GM04503 (cell line): Measurements from ENCODE around the gene ATL2.
"Not testable (repeated sequence)": the region's sequence is repeated elsewhere in the genome, so short reads cannot be mapped to it uniquely, and the experiment has no call there.

Source experiments
- DNase-seq: peaks from one replicate; pipeline ENCODE4 v3.0.0-alpha.2; 2012; ENCODE audit warnings: low read depth

Gene ATL2

DNA sequence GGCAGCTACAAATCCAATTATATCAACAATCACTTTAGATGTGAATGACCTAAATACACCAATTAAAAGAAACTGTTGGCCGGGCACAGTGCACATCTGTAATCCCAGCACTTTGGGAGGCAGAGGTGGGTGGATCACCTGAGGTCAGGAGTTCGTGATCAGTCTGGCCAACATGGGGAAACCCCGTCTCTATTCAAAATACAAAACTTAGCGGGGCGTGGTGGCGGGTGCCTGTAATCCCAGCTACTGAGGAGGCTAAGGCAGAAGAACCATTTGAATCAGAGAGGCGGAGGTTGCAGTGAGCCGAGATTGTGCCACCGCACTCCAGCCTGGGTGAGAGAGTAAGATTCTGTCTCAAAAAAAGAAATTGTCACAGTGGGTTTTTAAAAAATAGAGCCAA, 49.5 kb downstream of the ATL2 start:
- DNase-seq: no peak

DNA sequence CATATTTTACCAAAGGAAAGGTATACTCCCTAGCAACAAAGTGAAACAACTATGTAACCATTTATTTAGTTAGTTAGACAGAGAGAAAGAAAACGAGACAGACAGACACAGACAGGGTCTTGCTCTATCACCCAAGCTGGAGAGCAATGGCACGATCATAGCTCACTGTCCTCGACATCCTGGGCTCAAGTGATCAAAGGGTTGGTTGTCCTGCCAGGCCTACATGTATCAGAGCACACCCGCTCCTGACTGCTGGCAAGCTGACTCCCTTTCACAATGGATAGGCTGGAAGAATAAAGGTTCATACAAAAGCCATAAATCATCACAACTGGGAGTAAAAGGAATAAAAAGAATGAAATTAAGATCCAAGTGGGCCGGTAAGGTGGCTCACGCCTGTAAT, 53.5 kb downstream of the ATL2 start:
- DNase-seq: no peak

DNA sequence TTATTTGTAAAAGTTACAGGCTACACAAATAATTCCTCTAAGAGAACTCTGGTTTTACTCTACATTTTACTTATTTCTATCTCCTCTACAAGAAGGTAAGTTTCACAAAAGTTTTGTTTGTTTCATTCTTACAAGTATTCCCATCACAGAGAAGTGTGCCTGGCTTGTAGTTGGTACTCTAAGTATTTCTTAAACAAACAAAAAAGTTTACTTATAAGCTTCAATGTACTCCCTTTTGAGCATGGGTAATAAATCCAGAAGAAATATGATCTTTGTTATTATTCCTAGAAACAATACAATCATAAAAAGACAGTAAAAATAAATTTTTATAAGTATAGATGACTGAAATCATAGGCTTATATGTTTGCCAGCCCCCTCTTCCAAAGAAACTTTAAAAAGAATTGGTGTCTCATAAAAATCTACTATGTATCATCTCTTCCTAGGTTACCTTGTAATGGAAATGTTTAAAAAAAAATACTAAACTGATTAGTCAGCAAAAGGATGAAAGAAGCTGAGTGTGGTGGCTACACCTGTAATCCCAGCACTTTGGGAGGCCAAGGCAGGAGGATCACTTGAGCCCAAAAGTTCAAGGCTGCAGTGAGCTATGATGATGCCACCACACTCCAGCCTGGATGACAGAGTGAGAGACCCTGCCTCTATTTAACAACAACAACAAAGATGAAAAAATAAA, 54.7 kb downstream of the ATL2 start:
- DNase-seq: no peak

DNA sequence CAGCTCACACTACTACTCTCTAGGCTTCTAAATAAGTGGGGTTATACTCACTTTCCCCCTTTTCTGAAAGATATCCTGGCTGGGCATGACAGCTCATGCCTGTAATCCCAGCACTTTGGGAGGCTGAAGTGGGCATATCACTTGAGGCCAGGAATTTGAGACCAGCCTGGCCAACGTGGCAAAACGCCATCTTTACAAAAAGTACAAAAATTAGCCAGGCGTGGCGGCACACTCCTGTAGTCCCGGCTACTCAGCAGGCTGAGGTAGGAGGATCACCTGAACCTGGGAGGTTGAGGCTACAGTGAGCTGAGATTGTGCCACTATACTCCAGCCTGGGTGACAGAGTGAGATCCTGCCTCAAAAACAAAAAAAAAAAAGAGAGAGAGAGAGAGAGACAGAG, 57.8 kb downstream of the ATL2 start:
- not testable (repeated sequence) for DNase-seq

DNA sequence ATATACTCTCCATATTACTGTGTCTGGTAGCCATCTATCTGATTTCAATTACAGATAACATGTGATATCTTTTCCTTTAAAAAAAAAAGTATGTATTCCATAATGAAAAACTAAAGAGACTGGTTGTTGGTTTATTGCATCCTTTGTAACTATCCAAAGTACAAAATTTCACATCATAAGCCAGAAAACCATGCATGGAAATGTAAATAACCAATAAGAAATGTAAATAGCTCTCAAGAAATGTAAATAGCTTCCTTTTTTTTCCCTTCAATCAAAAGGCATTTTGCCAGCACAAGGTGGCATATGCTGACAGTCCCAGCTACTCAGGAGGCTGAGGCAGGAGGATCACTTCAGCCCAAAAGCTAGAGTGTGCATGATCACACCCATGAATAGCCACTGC, 59.3 kb downstream of the ATL2 start:
- no peak for DNase-seq

DNA sequence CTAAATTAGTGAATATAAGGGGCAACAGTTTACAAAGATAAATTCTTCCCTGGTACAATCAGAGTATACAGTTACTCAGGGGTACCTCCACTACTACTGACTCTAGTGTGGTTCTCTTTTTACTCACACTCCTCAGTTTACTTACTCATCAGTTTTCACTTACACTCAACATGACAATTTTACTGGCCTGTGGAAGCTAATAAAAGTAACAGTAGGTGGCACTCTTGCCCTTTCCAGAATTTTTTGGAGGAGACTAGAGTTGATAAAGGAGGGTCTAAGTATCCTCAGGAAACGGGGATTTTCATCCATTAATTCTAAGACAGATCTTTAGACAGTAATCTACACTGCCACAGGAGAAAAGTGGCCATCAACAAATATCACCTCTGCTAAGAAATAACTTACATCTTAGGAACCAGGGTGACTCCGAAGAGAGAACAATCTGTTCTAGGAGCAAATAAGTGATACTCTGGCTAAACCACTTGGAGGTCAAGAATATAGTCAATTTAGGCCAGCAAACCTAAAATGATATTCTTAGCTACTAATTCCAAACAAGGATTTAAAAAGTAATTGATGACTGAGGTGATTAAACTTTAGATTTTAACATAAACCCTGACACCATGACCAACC, 61.3 kb downstream of the ATL2 start:
- no peak for DNase-seq

DNA sequence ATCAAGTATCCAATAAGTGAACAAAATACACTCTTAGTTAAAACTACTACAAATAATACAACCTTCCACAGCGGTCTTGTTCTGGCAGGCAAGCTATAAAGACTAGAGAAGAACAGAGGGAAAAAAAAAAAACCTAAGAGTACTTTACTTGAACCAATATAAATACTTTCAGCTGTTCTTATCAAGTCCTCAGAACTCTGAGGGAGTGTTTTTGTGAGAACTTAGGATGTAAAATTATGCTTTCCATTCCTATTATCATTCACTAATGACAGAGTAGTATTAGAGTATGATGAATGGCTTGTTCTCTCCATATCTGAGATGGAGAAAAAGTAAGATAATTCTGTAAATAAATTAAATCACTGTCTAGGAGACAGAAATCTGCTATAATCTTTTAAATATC, 68.3 kb downstream of the ATL2 start:
- no peak for DNase-seq

DNA sequence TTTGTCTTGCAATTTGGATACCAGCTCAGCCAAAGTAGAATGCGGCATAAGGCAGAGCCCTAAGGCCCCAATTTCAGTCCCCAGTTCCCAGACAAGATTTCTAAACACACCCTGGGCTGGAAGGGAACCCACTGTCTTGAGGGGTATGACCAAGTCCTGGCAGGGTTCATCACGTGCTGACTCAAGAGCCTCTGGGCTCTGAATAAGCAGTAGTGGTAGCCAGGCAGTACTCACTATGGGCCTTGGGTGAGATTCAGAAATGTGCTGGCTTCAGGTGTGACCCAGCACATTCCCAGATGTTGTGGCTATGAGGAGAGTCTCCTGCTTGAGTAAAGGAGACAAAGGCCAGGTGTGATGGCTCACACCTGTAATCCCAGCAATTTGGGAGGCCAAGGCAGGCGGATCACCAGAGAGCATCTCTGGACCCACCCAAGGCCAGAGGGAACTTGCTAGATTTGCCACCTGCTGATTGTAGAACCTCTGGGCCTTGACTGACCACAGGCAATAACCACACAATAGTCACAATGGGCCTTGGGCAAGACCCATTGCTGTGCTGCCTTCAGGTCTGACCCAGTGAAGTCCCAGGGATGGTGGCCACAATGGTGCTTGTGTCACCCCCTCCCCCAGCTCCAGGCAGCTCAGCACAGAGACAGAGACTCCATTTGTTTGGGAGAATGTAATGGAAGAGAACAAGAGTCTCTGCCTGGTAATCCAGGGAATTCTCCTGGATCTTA, 74.9 kb downstream of the ATL2 start:
- no peak for DNase-seq

DNA sequence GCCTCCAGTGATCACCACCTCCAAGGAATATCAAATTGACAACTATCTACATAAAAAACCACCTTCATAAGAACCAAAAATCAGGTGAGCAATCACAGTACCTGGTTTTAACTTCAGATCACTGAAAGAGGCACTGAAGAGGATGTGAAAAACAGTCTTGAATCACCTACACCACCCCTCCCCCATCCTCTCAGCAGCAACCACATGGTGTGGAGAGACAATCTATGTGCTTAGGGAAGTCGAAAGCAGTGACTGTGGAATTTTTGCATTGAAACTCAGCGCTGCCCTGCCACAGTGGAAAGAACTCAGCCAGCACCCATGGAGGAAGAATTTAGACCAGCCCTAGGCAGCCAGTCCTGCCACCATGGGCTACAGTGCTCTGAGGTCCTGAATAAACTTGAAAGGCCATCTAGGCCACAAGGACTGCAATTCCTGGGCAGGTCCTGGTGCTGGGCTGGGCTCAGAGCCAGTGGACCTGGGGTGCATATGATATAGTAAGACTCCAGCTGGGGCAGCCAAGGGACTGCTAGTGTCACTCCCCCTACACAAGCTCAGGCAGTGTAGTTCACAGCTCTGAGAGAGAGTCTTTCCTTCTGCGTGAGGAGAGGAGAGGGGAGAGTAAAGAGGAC, 75.6 kb downstream of the ATL2 start:
- DNase-seq: no peak

DNA sequence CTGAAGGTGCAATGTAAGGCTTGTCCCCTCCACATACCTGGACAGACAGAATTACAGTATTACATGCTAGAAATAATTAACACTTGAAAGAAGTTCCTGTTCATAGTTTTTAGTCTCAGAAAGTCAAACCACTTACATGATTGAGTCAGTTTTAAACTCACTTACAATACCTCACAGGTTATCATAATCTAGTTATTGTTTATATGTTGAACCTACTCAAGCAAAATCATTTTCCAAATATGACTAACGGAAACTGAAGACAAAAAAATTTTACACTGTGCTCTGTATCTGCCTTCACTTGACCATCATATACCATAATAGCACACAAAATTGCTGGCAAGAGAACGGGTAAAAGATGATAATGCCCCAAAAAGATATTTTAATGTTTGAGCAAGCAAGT, 78.5 kb downstream of the ATL2 start:
- DNase-seq: no peak

DNA sequence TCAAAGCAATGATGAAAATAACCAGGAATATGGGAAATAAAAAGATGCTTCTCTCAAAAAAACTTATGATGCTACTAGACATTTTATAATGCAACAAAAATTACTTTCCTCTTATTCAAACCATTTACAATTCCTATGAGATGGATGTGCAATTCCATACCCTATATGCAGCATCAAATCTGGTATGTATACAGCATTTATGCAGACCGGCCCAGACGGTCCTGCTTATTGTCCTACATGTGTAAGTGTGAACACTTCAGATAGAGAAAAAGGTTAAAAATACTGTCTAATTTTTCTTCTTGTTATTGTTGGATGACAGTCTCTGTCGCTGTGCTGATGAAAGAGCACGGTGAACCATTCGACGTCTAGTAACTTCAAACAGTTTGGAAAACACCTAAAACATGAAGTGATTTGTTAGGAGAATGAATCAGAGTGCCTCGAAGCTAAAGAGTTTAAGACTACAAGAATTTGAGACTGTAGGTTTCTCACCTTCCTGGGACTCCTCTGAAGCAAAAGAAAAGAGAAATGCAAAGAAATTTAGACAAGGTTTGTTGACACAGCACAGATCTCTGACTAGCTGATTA, 80.8 kb downstream of the ATL2 start:
- no peak for DNase-seq

DNA sequence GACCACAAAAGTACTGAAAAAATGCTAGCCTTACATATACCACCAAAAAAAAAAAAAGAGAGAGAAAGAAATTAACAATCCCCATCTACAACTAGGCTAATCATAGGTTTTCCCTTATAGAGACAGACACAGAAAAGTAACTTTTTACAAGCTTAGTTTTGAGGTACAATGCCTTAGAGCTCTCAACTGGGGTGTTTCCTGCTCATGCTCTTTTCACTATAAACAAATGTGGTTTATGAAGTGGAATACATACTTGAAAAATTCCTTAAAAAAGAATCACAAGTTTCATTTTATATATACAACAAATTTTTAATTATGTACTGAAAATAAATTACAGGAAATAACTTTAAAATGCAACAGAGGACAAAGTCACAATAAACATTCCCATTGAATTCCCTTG, 82.5 kb downstream of the ATL2 start:
- DNase-seq: no peak

DNA sequence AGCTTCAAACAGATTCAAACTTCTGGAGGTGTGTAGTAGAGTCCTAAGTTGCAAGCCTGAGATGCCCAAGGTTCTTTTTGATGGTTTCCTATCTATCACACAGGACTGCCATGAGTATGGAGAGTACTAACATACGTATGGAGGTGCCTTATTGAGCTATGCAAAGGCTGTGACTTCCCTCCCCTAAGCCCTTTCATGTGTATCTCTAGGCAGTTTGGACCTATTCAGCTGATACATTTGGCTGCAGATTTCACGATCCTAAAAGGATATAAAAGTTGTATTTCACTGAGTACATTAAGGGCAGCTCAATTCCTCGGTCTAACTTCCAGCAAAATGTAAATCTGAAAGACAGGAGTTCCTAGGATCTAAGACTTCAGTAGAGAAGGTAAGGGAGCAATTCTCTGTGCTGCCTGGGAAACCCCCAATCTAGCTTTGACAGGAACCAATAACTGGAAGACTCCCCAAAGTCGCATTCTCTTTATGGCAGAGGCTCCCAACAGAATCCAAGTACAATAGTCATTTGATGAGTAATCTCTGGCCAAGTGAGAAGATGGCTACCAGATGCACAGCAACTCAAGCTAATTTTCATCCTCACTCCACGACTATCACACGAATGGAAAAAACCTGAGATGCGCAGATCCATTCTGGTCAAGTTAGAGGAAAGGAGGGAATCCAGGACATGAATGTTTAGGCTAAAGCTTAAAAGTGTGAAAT, 83.8 kb downstream of the ATL2 start:
- DNase-seq: no peak

DNA sequence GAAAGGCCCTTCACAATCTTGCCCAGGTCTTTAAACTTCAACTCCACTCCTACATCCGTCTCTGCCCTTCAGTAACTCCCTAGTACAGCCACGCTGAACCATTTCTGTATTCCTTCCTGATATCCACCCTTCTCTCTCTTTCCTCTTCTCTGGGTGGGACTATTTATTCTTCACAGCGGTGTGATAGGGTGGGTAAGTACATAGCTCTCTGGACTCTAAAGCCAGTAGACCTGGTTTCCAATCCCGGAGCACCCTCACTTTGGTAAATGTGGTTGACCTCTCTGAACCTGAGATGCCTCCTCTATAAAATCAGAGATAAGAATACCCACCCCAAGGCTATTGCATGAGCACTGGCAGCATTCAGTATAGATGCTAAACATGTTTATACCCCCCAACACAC, 86.7 kb downstream of the ATL2 start:
- no peak for DNase-seq

DNA sequence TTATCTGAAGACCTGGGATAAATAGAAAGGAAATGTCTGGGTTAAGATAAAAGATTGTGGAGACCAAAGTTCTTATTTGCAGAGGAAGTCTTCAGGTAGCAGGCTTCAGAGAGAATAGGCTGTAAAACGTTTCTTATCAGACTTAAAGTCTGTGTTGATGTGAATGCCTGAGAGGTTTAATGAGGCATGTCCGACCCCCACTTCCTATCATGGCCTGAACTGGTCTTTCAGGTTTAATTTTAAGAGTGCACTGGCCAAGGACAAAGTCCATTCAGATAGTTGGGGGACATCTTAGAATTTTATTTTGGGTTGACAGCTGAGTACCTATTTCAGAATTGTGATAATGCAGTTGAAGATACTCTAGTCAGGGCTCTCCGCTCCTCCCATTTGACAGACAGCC, 92.1 kb downstream of the ATL2 start:
- DNase-seq: no peak

DNA sequence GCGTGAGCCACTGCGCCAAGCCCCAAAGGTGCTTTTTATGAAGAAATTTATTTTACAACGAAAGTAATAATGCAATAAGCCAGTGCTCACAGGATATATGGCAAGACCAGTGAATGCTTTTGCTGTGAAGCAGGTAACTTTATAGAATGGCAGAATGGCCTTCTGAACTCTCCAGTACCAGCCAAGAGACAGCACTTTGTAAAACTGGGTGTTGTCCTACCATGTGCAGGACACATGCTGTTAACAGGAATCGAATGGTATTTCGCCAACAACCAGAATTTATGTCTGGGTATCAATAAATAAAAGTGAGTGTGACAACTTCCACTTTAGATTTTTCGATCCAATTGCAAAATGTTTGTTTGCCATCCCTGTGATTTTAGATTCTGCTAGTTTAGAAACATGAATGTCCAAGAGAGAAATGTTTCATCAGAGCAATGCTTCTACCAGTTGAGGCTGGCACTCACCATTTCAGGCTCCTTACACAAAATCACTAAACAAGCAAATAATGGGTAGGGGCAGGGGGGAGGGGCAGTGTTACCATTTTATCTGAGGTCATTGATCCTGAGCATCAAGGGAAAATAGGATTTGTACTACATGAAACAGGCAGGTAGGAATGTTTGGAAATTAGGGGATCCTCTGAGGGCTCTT, 95.9 kb downstream of the ATL2 start:
- DNase-seq: no peak

DNA sequence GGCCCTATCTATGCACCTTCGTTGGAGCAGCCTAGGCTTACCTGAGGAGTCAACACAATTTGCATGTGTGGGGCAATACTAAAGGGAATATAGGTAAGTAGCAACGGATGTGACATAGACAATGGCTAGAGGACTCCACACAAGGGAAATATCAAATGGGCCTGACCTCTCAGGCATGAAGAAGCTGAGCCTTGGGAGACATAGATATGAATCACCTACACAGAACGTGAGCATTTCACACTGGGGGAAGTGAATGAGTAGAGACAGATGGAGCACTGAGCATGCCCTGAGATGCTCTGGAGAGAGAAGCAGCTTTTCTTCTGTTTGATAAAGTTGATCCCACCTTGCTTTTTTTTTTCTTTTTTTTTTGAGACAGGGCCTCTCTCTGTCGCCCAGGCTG, 97.9 kb downstream of the ATL2 start:
- peak; percentile 6 for DNase-seq

DNA sequence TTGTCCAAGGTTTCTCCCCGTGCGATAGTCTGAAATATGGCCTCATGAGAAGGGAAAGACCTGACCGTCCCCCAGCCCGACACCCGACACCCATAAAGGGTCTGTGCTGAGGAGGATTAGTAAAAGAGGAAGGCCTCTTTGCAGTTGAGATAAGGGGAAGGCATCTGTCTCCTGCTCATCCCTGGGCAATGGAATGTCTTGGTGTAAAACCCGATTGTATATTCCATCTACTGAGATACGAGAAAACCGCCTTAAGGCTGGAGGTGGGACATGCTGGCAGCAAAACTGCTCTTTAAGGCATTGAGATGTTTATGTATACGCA, 99.0 kb downstream of the ATL2 start:
- not testable (repeated sequence) for DNase-seq

DNA sequence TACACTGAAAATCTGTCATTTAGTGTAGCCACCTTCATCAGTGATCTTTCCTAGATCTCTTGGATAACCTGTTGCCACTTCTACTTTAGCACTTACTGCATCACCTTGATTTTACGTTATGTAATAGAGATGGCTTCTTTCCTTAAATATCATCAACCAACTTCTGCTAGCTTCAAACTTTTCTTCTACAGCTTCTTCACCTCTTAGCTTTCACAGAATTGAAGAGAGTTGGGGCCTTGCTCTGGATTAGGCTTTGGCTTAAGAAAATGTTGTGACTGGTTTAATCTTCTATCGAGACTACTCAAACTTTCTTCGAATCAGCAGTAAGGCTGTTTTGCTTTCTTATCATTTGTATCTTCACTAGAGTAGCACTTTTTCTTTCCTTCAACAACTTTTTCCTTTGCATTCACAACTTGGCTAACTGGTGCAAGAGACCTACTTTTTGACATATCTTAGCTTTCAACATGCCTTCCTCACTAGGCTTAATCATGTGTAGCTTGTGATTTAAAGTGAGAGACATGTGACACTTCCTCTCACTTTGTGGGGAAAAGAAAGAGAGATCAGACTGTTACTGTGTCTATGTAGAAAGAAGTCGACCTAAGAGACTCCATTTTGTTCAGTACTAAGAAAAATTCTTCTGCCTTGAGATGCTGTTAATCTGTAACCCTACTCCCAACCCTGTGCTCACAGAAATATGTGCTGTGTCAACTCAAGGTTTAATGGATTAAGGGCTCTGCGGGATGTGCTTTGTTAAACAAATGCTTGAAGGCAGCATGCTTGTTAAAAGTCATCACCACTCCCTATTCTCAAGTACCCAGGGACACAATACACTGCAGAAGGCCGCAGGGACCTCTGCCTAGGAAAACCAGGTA, 99.6 kb downstream of the ATL2 start:
- no peak for DNase-seq
